GM23248 (cell line): Measurements from ENCODE around the gene NUP210. TPM values are rescaled to one million over a fixed set of nuclear protein-coding genes. Genes with fewer than 3 reads are reported as not detected.

Source experiments
- DNase-seq: peaks from one replicate; pipeline ENCODE4 v3.0.0-alpha.2; 2015
- H2AFZ ChIP-seq: fragments of 200-600 bp; sonication (generic); 2 replicates; pipeline ENCODE4 v1.6.1; 2016; ENCODE audit warnings: antibody characterized with exemption
- H3F3A ChIP-seq: fragments of 200-600 bp; sonication (generic); 2 replicates; pipeline ENCODE4 v1.6.1; 2016; ENCODE audit warnings: mild to moderate bottlenecking, antibody characterized with exemption, mixed run types; ENCODE audit not compliant: insufficient read depth
- H3K27ac ChIP-seq: fragments of 200-600 bp; sonication (generic); 2 replicates; pipeline ENCODE4 v1.5.1; 2016; ENCODE audit warnings: mild to moderate bottlenecking
- H3K27me3 ChIP-seq: fragments of 200-600 bp; sonication (generic); replicated peaks from 2 replicates; pipeline ENCODE4 v1.6.1; 2016; ENCODE audit warnings: mild to moderate bottlenecking; ENCODE audit not compliant: insufficient read depth
- H3K36me3 ChIP-seq: fragments of 200-600 bp; sonication (generic); 2 replicates; pipeline ENCODE4 v1.6.1; 2016; ENCODE audit warnings: low read depth, mild to moderate bottlenecking
- H3K4me1 ChIP-seq: fragments of 200-600 bp; sonication (generic); 2 replicates; pipeline ENCODE4 v1.6.1; 2016; ENCODE audit warnings: mild to moderate bottlenecking; ENCODE audit not compliant: insufficient read depth
- H3K4me2 ChIP-seq: fragments of 200-600 bp; sonication (generic); one replicate; pipeline ENCODE4 v1.6.1; 2016; ENCODE audit warnings: mild to moderate bottlenecking; ENCODE audit not compliant: unreplicated experiment
- H3K4me3 ChIP-seq: fragments of 200-600 bp; sonication (generic); 2 replicates; pipeline ENCODE4 v1.5.1; 2016; ENCODE audit warnings: mild to moderate bottlenecking
- H3K79me2 ChIP-seq: fragments of 200-600 bp; sonication (generic); 2 replicates; pipeline ENCODE4 v1.6.1; 2016; ENCODE audit warnings: mild to moderate bottlenecking; ENCODE audit not compliant: insufficient read depth
- H3K9ac ChIP-seq: fragments of 200-600 bp; sonication (generic); 2 replicates; pipeline ENCODE4 v1.6.1; 2016; ENCODE audit warnings: mild to moderate bottlenecking
- H3K9me2 ChIP-seq: fragments of 200-600 bp; sonication (generic); 2 replicates; pipeline ENCODE4 v1.6.1; 2016; ENCODE audit warnings: mixed run types, mild to moderate bottlenecking, moderate library complexity; ENCODE audit not compliant: insufficient read depth
- H3K9me3 ChIP-seq: fragments of 200-600 bp; sonication (generic); one replicate; pipeline ENCODE4 v1.6.1; 2017; ENCODE audit warnings: low read depth
- H4K20me1 ChIP-seq: fragments of 200-600 bp; sonication (generic); 2 replicates; pipeline ENCODE4 v1.6.0; 2016; ENCODE audit not compliant: insufficient read depth
- EZH2 ChIP-seq: fragments of 200-600 bp; sonication (generic); IDR thresholded peaks from 2 replicates; pipeline ENCODE4 v1.6.1; 2018; ENCODE audit warnings: antibody characterized with exemption, mild to moderate bottlenecking; ENCODE audit not compliant: insufficient read depth, poor library complexity, severe bottlenecking
- EZH2phosphoT487 ChIP-seq: fragments of 200-600 bp; sonication (generic); IDR thresholded peaks from 2 replicates; pipeline ENCODE4 v1.6.1; 2018; ENCODE audit warnings: antibody characterized with exemption, moderate library complexity, mild to moderate bottlenecking, low read depth; ENCODE audit not compliant: insufficient read depth
- WGBS, 2 experiments: methylation state at CpG; one replicate each; pipeline ENCODE4 v1.1.6; 2015 to 2017; ENCODE audit warnings: low lambda C conversion rate in 2 of 2, low coverage in 1 of 2; ENCODE audit errors: missing lambda C conversion rate in 2 of 2; 5-methylcytosine and 5-hydroxymethylcytosine counted together
- in situ Hi-C: fragments of 300-500 bp; cut with MboI; formaldehyde crosslinking; loops from 2 replicates; pipeline ENCODE4 v1.15.0; 2020
- polyA plus RNA-seq: library from polyadenylated mRNA; unstranded; fragments of >200 nt; fragmentation: Nextera tagmentation; extraction: Ambion mirVana; gene quantifications from 2 replicates; pipeline ENCODE4 v1.2.1, GENCODE V29; 2016
- total RNA-seq: library from RNA; depleted of rRNA; stranded (reverse); fragments of >200 nt; shearing (Covaris generic); gene quantifications from 2 replicates; pipeline ENCODE4 v1.2.3, GENCODE V29; 2014

Gene NUP210
- total and polyA plus RNA-seq, 2 experiments from 2014 or later = 0.04 TPM; not detected in 1

GRCh38 chr3:13415997-13416793, 3.9 kb downstream of the NUP210 start:
- H3K4me2 ChIP-seq = no peak overlapping the region
- no peak overlapping the region for H3K4me3 ChIP-seq
- no peaks in the 10 kb centered on the region for H3K36me3 ChIP-seq
- H3K27me3 ChIP-seq = peaks cover 32% of the 10 kb centered on the region
- no peak for DNase-seq
- no peak for TF ChIP-seq EZH2phosphoT487
- no peak for TF ChIP-seq EZH2
- no peak overlapping the region for H3K27ac ChIP-seq
- H3K9ac ChIP-seq = no peak overlapping the region
- in situ Hi-C loops = no loop called here
- no peaks in the 10 kb centered on the region for H3K79me2 ChIP-seq
- H4K20me1 ChIP-seq = no peaks in the 10 kb centered on the region
- H3K9me3 ChIP-seq = no peaks in the 10 kb centered on the region
- H2AFZ ChIP-seq = no peak overlapping the region
- no peaks in the 10 kb centered on the region for H3F3A ChIP-seq
- 33 to 54% methylated on average over 5 to 9 of the region's 9 CpGs for WGBS, 2 experiments
- no peaks in the 10 kb centered on the region for H3K9me2 ChIP-seq
- no peaks in the 10 kb centered on the region for H3K4me1 ChIP-seq

- Histone ChIP-seq H3K79me2 (no peaks in the 10 kb centered on the region), H3K9me3 (no peaks in the 10 kb centered on the region), H3K36me3 (no peaks in the 10 kb centered on the region), H3K27ac (no peak overlapping the region), H3K27me3 (peaks cover 25% of the 10 kb centered on the region), H3K4me1 (no peaks in the 10 kb centered on the region), H3K9ac (no peak overlapping the region), H3F3A (no peaks in the 10 kb centered on the region), H4K20me1 (no peaks in the 10 kb centered on the region), H3K4me2 (no peak overlapping the region), H2AFZ (no peak overlapping the region), H3K9me2 (no peaks in the 10 kb centered on the region), H3K4me3 (no peak overlapping the region)
- TF ChIP-seq EZH2phosphoT487 (no peak), EZH2 (no peak)
- WGBS, 2 experiments = 67% methylated on average over 15 of the region's 15 CpGs
- no peak for DNase-seq
- in situ Hi-C loops = no loop called here
These were observed 4.7 kb downstream of the NUP210 start for GRCh38 chr3:13415236-13415986.

- Histone ChIP-seq H3K4me1 (no peaks in the 10 kb centered on the region), H3K9me2 (no peaks in the 10 kb centered on the region), H3K36me3 (no peaks in the 10 kb centered on the region), H4K20me1 (no peaks in the 10 kb centered on the region), H3K4me3 (no peak overlapping the region), H3K4me2 (no peak overlapping the region), H3F3A (no peaks in the 10 kb centered on the region), H3K9me3 (no peaks in the 10 kb centered on the region), H3K79me2 (no peaks in the 10 kb centered on the region), H2AFZ (no peak overlapping the region), H3K27ac (no peak overlapping the region), H3K27me3 (peaks cover 19% of the 10 kb centered on the region), H3K9ac (no peak overlapping the region)
- in situ Hi-C loops = no loop called here
- TF ChIP-seq EZH2 (no peak), EZH2phosphoT487 (no peak)
- DNase-seq = no peak
- WGBS, 2 experiments = 71 to 72% methylated on average over 13 to 14 of the region's 14 CpGs
These were observed 5.9 kb downstream of the NUP210 start for GRCh38 chr3:13414040-13414729.

GRCh38 chr3:13411186-13411860, 8.8 kb downstream of the NUP210 start:
- H3K9me2 ChIP-seq = no peaks in the 10 kb centered on the region
- no peaks in the 10 kb centered on the region for H3K79me2 ChIP-seq
- no peak for DNase-seq
- H3K4me1 ChIP-seq = no peaks in the 10 kb centered on the region
- H3K27me3 ChIP-seq = no peaks in the 10 kb centered on the region; the same call in 1 of the 2 replicates
- in situ Hi-C loops = no loop called here
- no peak overlapping the region for H3K27ac ChIP-seq
- H3K9ac ChIP-seq = no peak overlapping the region
- H2AFZ ChIP-seq = no peak overlapping the region
- 68% methylated on average over 6 of the region's 6 CpGs for WGBS, 2 experiments
- H3K9me3 ChIP-seq = no peaks in the 10 kb centered on the region
- H3K36me3 ChIP-seq = no peaks in the 10 kb centered on the region
- H4K20me1 ChIP-seq = no peaks in the 10 kb centered on the region
- no peak overlapping the region for H3K4me3 ChIP-seq
- TF ChIP-seq EZH2 (no peak), EZH2phosphoT487 (no peak)
- no peaks in the 10 kb centered on the region for H3F3A ChIP-seq
- no peak overlapping the region for H3K4me2 ChIP-seq
